Measurements from ENCODE around the gene SPAAR. TPM values are rescaled to one million over a fixed set of nuclear protein-coding genes. Genes with fewer than 3 reads are reported as not detected.
"Not testable (repeated sequence)": the region's sequence is repeated elsewhere in the genome, so short reads cannot be mapped to it uniquely, and the experiment has no call there.

The SPAAR gene
- total RNA-seq, 1 donor from 2014 or later, result 8.3 TPM

- intact Hi-C loops (cut with DNase I), result no loop called here
- DNase-seq (peak; percentile 88), ATAC-seq (ENCODE audit: poor library complexity) (peak; percentile 87)
Observed at GRCh38 chr9:35914301-35914807, 5.1 kb downstream of the SPAAR start.

GRCh38 chr9:35915681-35916294 lies 6.5 kb downstream of the SPAAR start:
- intact Hi-C loops (cut with DNase I), result no loop called here
- DNase-seq (no peak), ATAC-seq (ENCODE audit: poor library complexity) (no peak)

- DNase-seq (no peak), ATAC-seq (ENCODE audit: poor library complexity) (no peak)
- intact Hi-C loops (cut with DNase I), result no loop called here
Observed at GRCh38 chr9:35917261-35917660, 8.0 kb downstream of the SPAAR start.

GRCh38 chr9:35918780-35919179 lies 9.5 kb downstream of the SPAAR start:
- no peak for ATAC-seq (ENCODE audit: poor library complexity)
- intact Hi-C loops (cut with DNase I), result no loop called here
- no peak for DNase-seq

- DNase-seq, result no peak
- no peak for ATAC-seq (ENCODE audit: poor library complexity)
- intact Hi-C loops (cut with DNase I), result no loop called here
Observed at GRCh38 chr9:35919212-35920008, 10.1 kb downstream of the SPAAR start.

GRCh38 chr9:35920051-35920620 lies 10.8 kb downstream of the SPAAR start:
- intact Hi-C loops (cut with DNase I), result no loop called here
- no peak for DNase-seq
- peak; percentile 36 for ATAC-seq (ENCODE audit: poor library complexity)

GRCh38 chr9:35923598-35923926 lies 14.3 kb downstream of the SPAAR start:
- no peak for DNase-seq
- intact Hi-C loops (cut with DNase I), result no loop called here
- no peak for ATAC-seq (ENCODE audit: poor library complexity)

GRCh38 chr9:35923927-35924763 lies 14.9 kb downstream of the SPAAR start:
- intact Hi-C loops (cut with DNase I), result no loop called here
- DNase-seq (no peak), ATAC-seq (ENCODE audit: poor library complexity) (peak; percentile 49)

GRCh38 chr9:35928591-35929452 lies 19.5 kb downstream of the SPAAR start:
- intact Hi-C loops (cut with DNase I), result no loop called here
- DNase-seq, result no peak
- peak; percentile 18 for ATAC-seq (ENCODE audit: poor library complexity)

- DNase-seq (no peak), ATAC-seq (ENCODE audit: poor library complexity) (peak; percentile 12)
- intact Hi-C loops (cut with DNase I), result no loop called here
Observed at GRCh38 chr9:35929453-35929718, 20.1 kb downstream of the SPAAR start.

- intact Hi-C loops (cut with DNase I), result no loop called here
- ATAC-seq (ENCODE audit: poor library complexity) (no peak), DNase-seq (no peak)
Observed at GRCh38 chr9:35930521-35930920, 21.2 kb downstream of the SPAAR start.

GRCh38 chr9:35930989-35931388 lies 21.7 kb downstream of the SPAAR start:
- intact Hi-C loops (cut with DNase I), result no loop called here
- DNase-seq (no peak), ATAC-seq (ENCODE audit: poor library complexity) (no peak)

GRCh38 chr9:35932735-35933134 lies 23.4 kb downstream of the SPAAR start:
- no peak for ATAC-seq (ENCODE audit: poor library complexity)
- DNase-seq, result no peak
- intact Hi-C loops (cut with DNase I), result no loop called here

GRCh38 chr9:35933550-35934067 lies 24.3 kb downstream of the SPAAR start:
- DNase-seq, result no peak
- ATAC-seq (ENCODE audit: poor library complexity), result no peak
- intact Hi-C loops (cut with DNase I), result no loop called here

- DNase-seq; intact Hi-C loops (cut with DNase I); ATAC-seq (ENCODE audit: poor library complexity): not testable (repeated sequence)
Observed at GRCh38 chr9:35934069-35934468, 24.8 kb downstream of the SPAAR start.

- DNase-seq, result no peak
- intact Hi-C loops (cut with DNase I), result no loop called here
- ATAC-seq (ENCODE audit: poor library complexity), result no peak
Observed at GRCh38 chr9:35935261-35935660, 26.0 kb downstream of the SPAAR start.

GRCh38 chr9:35935755-35936509 lies 26.6 kb downstream of the SPAAR start:
- no peak for ATAC-seq (ENCODE audit: poor library complexity)
- no peak for DNase-seq
- intact Hi-C loops (cut with DNase I), result no loop called here

GRCh38 chr9:35937227-35937626 lies 27.9 kb downstream of the SPAAR start:
- intact Hi-C loops (cut with DNase I), result no loop called here
- ATAC-seq (ENCODE audit: poor library complexity), result no peak
- DNase-seq, result no peak
